GM19468 (cell line): ENCODE results near the gene ZNF554.
"Not testable (repeated sequence)": the region's sequence is repeated elsewhere in the genome, so short reads cannot be mapped to it uniquely, and the experiment has no call there.

ENCODE experiments used
- ATAC-seq: cut with Tn5 transposase; IDR thresholded peaks from one replicate; pipeline ENCODE4 v1.9.1; 2021; ENCODE audit warnings: mild to moderate bottlenecking, moderate library complexity, moderate number of reproducible peaks; ENCODE audit not compliant: unreplicated experiment; ENCODE audit errors: extremely low read depth

The ZNF554 gene

GRCh38 chr19:2865334-2866100, 45.8 kb downstream of the ZNF554 start:
- ATAC-seq: no peak

GRCh38 chr19:2866495-2867024, 46.9 kb downstream of the ZNF554 start:
- ATAC-seq: no peak

- no peak for ATAC-seq
Measured at GRCh38 chr19:2867025-2867991, 47.6 kb downstream of the ZNF554 start, which contains the start of gene ZNF556. Gene ZNF556 (plus strand): TSS chr19:2867335. CDS start chr19:2867422, 87 bp downstream.

GRCh38 chr19:2869618-2870017, 50.0 kb downstream of the ZNF554 start:
- ATAC-seq: no peak

DNA sequence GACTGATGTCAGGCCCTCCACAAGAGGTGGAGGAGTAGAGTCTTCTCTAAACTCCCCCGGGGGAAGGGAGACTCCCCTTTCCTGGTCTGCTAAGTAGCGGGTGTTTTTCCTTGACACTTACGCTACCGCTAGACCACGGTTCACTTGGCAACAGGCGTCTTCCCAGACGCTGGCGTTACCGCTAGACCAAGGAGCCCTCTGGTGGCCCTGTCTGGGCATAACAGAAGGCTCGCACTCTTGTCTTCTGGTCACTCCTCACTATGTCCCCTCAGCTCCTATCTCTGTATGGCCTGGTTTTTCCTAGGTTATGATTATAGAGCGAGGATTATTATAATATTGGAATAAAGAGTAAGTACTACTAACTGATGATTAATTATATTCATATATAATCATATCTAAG, 52.5 kb downstream of the ZNF554 start:
- not testable (repeated sequence) for ATAC-seq

GRCh38 chr19:2877398-2878331, 58.0 kb downstream of the ZNF554 start:
- ATAC-seq: no peak

DNA sequence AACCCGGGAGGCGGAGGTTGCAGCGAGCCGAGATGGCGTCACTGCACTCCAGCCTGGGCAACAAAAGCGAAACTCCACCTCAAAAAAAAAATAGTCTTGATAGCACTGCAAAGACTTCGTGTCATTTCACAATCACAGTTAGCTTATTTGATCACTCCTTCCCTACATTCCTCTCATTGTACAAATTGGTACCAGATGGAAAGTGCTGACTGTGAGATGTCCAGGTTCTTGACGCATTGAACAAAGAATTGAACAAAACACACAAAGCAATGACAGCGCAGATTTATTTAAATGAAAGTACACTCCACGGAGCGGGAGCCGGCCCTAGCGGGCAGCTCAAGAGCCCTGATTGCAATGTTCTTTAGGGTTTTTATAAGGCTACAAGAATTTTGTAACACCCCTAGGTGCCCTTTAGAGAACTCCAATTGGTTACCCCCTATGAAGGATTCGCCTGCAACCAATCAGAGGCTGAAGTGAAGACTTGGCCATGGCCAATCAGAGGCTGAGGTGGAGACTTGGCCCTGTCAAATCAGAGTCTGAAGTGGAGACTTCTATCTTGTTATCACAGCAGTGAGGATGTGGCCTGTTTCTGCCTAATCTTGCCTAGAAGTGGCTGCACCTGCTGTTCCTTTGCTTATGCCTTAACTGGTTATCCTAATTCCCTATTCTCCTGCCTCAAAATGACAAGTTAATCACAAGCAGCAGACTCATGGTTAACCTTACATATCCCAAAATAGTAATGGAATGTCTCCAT, 64.2 kb downstream of the ZNF554 start:
- no peak for ATAC-seq

GRCh38 chr19:2885736-2886135, 66.1 kb downstream of the ZNF554 start:
- ATAC-seq: no peak
